Suppressor macrophage (primary cell): Measurements from ENCODE around the gene MAP2K2.

ENCODE experiments used
- DNase-seq, 4 experiments: peaks; one replicate each; pipeline ENCODE4 v3.0.0-alpha.2; 2020 to 2022

The MAP2K2 gene

GRCh38 chr19:4077800-4078684 is 45.9 kb downstream of the MAP2K2 start:
- DNase-seq = peak; percentile 73 to 87 (median 84)

GRCh38 chr19:4077007-4077374 is 46.9 kb downstream of the MAP2K2 start:
- peak in 2 of 4 experiments; percentile 48 to 52 for DNase-seq

GRCh38 chr19:4075373-4075772 is 48.5 kb downstream of the MAP2K2 start:
- DNase-seq = peak; percentile 94 to 97 (median 95)

- no peak for DNase-seq
Measured at GRCh38 chr19:4071610-4072009, 52.3 kb downstream of the MAP2K2 start.

- peak; percentile 73 to 87 (median 80) for DNase-seq
Measured at GRCh38 chr19:4069331-4069959, 54.5 kb downstream of the MAP2K2 start.

- peak in 3 of 4 experiments; percentile 51 to 71 (median 63) for DNase-seq
Measured at GRCh38 chr19:4068047-4068966, 55.6 kb downstream of the MAP2K2 start.

GRCh38 chr19:4067396-4068046 is 56.4 kb downstream of the MAP2K2 start:
- DNase-seq = peak in 3 of 4 experiments; percentile 47 to 65 (median 54)

- DNase-seq = peak; percentile 77 to 92 (median 86)
Measured at GRCh38 chr19:4066682-4067395, 57.1 kb downstream of the MAP2K2 start, which contains the start of gene ZBTB7A. TSS of gene ZBTB7A (minus strand) at chr19:4066899. CDS start at chr19:4055232, 11,667 bp downstream.

- no peak for DNase-seq
Measured at GRCh38 chr19:4066176-4066606, 57.7 kb downstream of the MAP2K2 start.

GRCh38 chr19:4065430-4066175 is 58.3 kb downstream of the MAP2K2 start:
- peak; percentile 98 to 99 (median 98) for DNase-seq

GRCh38 chr19:4064496-4065260 is 59.2 kb downstream of the MAP2K2 start:
- DNase-seq = peak in 3 of 4 experiments; percentile 53 to 74 (median 63)

GRCh38 chr19:4064149-4064495 is 59.8 kb downstream of the MAP2K2 start:
- DNase-seq = no peak

GRCh38 chr19:4063369-4064148 is 60.4 kb downstream of the MAP2K2 start:
- DNase-seq = no peak

GRCh38 chr19:4062419-4063368 is 61.2 kb downstream of the MAP2K2 start:
- DNase-seq = no peak

GRCh38 chr19:4061683-4062418 is 62.1 kb downstream of the MAP2K2 start:
- DNase-seq = peak in 1 of 4 experiments; percentile 42

- DNase-seq = peak in 1 of 4 experiments; percentile 56
Measured at GRCh38 chr19:4061178-4061682, 62.7 kb downstream of the MAP2K2 start.
